Fibroblast of pulmonary artery (primary cell): ENCODE results near the gene CBLB.

Experiments used
- DNase-seq: peaks from one replicate; pipeline ENCODE4 v3.0.0-alpha.2; 2010; ENCODE audit warnings: low read depth
- H3K4me3 ChIP-seq: replicated peaks from 2 replicates; pipeline ENCODE4 v1.5.1; 2011; ENCODE audit warnings: low read depth, mild to moderate bottlenecking, control low read depth, low read length, moderate library complexity
- TF ChIP-seq, protein P1 (sequence below): IDR thresholded peaks from 2 replicates; pipeline ENCODE4 v1.5.1; 2011; ENCODE audit warnings: mild to moderate bottlenecking, control low read depth, low read length, inconsistent platforms; ENCODE audit errors: missing control alignments

Gene CBLB

DNA sequence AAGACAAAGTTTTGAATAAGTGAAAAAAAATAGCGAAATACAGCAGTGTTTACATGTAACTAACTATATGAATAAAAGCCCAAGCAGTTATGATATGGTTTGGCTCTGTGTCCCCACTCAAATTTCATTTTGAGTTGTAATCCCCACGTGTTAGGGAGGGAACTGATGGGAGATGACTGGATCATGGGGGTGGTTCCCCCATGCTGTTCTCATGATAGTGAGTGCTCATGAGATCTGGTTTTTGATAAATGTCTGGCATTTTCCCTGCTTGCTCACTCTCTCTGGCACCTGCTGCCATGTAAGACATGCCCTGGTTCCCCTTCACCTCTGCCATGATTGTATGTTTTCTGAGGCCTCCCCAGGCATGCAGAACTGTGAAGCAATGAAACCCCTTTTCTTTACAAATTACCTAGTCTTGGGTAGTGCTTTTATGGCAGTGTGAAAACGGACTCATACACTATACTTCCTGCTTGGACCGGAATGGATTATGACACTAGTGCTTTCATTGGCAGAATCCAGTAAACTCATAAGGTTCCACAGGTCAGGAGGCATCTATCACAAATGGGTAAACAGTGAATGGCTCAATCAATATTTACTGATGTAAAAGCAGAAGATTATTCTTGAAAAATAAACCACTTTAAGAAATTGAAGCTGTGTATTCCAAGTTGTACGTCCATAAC lies 192.1 kb downstream of the CBLB start:
- no peak overlapping the region for H3K4me3 ChIP-seq
- TF ChIP-seq, protein P1, sequence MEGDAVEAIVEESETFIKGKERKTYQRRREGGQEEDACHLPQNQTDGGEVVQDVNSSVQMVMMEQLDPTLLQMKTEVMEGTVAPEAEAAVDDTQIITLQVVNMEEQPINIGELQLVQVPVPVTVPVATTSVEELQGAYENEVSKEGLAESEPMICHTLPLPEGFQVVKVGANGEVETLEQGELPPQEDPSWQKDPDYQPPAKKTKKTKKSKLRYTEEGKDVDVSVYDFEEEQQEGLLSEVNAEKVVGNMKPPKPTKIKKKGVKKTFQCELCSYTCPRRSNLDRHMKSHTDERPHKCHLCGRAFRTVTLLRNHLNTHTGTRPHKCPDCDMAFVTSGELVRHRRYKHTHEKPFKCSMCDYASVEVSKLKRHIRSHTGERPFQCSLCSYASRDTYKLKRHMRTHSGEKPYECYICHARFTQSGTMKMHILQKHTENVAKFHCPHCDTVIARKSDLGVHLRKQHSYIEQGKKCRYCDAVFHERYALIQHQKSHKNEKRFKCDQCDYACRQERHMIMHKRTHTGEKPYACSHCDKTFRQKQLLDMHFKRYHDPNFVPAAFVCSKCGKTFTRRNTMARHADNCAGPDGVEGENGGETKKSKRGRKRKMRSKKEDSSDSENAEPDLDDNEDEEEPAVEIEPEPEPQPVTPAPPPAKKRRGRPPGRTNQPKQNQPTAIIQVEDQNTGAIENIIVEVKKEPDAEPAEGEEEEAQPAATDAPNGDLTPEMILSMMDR = no peak
- DNase-seq = no peak

GRCh38 chr3:105674437-105675065 lies 194.3 kb downstream of the CBLB start:
- no peak overlapping the region for H3K4me3 ChIP-seq
- no peak for DNase-seq
- TF ChIP-seq, protein P1 = no peak

GRCh38 chr3:105672996-105673395 lies 195.8 kb downstream of the CBLB start:
- no peak overlapping the region for H3K4me3 ChIP-seq
- no peak for DNase-seq
- TF ChIP-seq, protein P1 = no peak

DNA sequence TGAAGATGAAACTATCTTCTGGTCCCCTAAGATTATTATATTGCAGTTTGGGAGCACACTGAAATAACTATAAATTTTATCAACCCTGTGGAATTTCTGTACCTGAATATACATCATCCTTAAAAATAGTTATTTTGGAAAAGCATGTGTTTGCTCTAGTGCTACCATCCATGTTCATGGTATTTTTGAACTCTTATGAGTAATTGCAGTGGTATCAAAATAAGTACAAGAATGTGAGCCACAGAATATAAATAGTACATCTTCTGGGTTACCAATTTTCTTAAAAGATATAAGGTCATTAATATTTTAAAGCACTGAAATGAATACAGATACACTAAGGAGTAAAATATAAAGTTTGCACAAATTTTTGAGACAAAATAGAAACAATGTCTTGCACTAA lies 206.5 kb downstream of the CBLB start:
- no peak for DNase-seq
- no peak overlapping the region for H3K4me3 ChIP-seq
- TF ChIP-seq, protein P1 = no peak

- no peak for DNase-seq
- no peak overlapping the region for H3K4me3 ChIP-seq
- TF ChIP-seq, protein P1 = no peak
Observed at GRCh38 chr3:105661461-105661860, 207.4 kb downstream of the CBLB start.

GRCh38 chr3:105656651-105657504 lies 211.9 kb downstream of the CBLB start:
- DNase-seq = peak; percentile 9
- H3K4me3 ChIP-seq = no peak overlapping the region
- TF ChIP-seq, protein P1 = no peak
